ENCODE data around the gene MMP23B.

MMP23B gene

GRCh38 chr1:1602968-1603506 is 28.9 kb upstream of the MMP23B start:
- DNase-seq = no peak

GRCh38 chr1:1603671-1604373 is 28.2 kb upstream of the MMP23B start:
- DNase-seq = no peak

- DNase-seq = no peak
Observed at GRCh38 chr1:1604374-1605033, 27.5 kb upstream of the MMP23B start.

- DNase-seq = no peak
Observed at GRCh38 chr1:1605034-1605591, 26.9 kb upstream of the MMP23B start.

- no peak for DNase-seq
Observed at GRCh38 chr1:1605724-1606123, 26.2 kb upstream of the MMP23B start.

GRCh38 chr1:1606232-1606631 is 25.7 kb upstream of the MMP23B start:
- no peak for DNase-seq

- no peak for DNase-seq
Observed at GRCh38 chr1:1609822-1610485, 22.0 kb upstream of the MMP23B start.

GRCh38 chr1:1610796-1611195 is 21.2 kb upstream of the MMP23B start:
- DNase-seq = no peak

- no peak for DNase-seq
Observed at GRCh38 chr1:1612104-1612400, 19.9 kb upstream of the MMP23B start.

- no peak for DNase-seq
Observed at GRCh38 chr1:1613509-1614082, 18.4 kb upstream of the MMP23B start.

GRCh38 chr1:1614204-1614953 is 17.6 kb upstream of the MMP23B start:
- peak; percentile 64 for DNase-seq

- DNase-seq = no peak
Observed at GRCh38 chr1:1614954-1615255, 17.1 kb upstream of the MMP23B start.

- DNase-seq = peak; percentile 98
Observed at GRCh38 chr1:1615256-1616044, 16.5 kb upstream of the MMP23B start, which contains the start of gene MIB2. MIB2 (plus strand) TSS chr1:1615500; CDS start chr1:1623453, 7,953 bp downstream.

GRCh38 chr1:1616045-1616790 is 15.8 kb upstream of the MMP23B start:
- DNase-seq = peak; percentile 45

GRCh38 chr1:1616838-1617237 is 15.1 kb upstream of the MMP23B start:
- DNase-seq = no peak

- no peak for DNase-seq
Observed at GRCh38 chr1:1617516-1617915, 14.5 kb upstream of the MMP23B start.

GRCh38 chr1:1617925-1618324 is 14.0 kb upstream of the MMP23B start:
- no peak for DNase-seq

GRCh38 chr1:1618396-1619068 is 13.4 kb upstream of the MMP23B start:
- no peak for DNase-seq

- no peak for DNase-seq
Observed at GRCh38 chr1:1619917-1620361, 12.0 kb upstream of the MMP23B start.

GRCh38 chr1:1620433-1621139 is 11.4 kb upstream of the MMP23B start:
- DNase-seq = no peak

Data from activated CD8-positive, alpha-beta memory T cell treated with anti-CD3 and anti-CD28 coated beads, Interleukin-2, amount 50 U/mL, for 4 hours (primary cell).